ENCODE data around the gene SHISA7. TPM values are rescaled to one million over a fixed set of nuclear protein-coding genes. Genes with fewer than 3 reads are reported as not detected.

SHISA7 gene
- total RNA-seq, 2 experiments from 2014 or later: not detected

DNA sequence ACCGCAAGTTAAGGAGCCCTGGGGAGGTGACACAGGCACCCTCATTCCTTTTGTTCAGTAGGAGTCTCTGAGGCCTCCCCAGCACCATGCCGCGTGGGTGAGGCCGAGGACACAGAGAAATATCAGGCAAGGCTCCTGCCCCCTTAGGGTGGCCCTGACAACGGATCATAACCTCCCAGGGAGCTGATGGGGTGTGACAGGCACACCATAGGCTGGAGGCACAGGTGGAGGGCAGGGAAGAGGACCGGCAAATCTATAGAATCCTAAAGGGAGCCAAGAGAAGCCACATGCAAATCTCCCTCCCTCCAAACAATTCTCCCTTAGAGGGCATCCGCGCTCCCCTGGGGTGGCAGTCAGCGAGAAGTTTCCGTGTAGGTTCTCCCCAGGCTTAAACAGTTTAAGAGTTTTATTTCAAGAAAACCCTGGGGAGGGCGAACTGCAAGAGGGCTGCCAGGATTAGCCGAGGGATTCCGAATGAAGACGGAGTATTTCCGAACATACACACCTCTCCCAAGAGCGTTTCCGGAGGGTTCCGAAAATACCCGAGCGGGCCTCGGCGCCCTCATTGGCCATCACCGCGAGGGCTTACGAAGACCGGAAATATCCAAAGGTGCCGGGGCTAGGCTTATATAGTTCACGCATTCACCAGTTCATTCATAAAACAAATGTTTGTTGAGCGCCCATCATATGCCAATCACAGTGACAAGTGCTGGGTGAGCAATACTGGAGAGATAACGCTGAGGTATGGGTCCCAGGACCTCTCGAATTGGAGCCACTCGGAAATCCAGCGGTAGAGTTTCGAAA lies 58.0 kb downstream of the SHISA7 start:
- TF ChIP-seq, protein P1, sequence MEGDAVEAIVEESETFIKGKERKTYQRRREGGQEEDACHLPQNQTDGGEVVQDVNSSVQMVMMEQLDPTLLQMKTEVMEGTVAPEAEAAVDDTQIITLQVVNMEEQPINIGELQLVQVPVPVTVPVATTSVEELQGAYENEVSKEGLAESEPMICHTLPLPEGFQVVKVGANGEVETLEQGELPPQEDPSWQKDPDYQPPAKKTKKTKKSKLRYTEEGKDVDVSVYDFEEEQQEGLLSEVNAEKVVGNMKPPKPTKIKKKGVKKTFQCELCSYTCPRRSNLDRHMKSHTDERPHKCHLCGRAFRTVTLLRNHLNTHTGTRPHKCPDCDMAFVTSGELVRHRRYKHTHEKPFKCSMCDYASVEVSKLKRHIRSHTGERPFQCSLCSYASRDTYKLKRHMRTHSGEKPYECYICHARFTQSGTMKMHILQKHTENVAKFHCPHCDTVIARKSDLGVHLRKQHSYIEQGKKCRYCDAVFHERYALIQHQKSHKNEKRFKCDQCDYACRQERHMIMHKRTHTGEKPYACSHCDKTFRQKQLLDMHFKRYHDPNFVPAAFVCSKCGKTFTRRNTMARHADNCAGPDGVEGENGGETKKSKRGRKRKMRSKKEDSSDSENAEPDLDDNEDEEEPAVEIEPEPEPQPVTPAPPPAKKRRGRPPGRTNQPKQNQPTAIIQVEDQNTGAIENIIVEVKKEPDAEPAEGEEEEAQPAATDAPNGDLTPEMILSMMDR (IDR thresholded peaks at IDR 0.05): no peak
- peak; percentile 99 for DNase-seq

DNA sequence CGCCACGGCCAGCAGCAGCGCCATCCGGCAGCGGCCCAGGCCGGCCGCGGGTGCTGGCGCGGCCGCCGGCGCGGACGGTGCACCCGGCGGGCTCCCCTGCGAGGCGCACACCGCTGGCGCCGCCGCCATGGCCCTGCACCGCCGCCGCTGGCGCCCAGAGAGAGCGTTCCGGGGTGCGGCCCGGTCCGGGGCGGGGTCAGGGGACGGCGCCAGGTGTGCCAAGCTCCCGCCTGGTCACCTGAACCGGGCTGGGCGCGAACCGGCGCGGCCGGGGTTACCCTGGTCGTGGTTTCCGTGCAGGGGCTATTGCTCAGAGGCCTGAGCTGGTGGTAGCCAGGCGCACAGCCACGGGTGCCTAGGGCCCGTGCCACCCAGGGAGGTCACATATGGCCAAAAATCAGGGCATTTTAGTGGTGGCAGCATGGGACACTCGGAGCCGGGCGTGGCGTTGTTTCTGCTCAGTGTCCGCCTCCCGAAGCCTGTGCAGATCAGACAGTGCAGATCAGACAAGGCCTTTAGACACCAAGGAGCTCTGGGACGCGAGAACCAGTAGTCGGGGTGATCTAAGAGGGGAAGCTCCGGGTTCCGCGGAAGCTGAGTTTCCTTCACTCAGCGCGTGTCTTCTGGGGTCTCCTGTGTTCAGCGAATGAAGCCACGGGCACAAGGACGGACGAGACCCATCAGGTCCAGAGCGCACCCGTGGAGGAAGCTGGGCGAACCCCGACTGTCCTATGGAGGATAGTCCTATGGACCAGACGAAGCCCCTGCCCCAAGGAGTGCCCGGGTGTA lies 58.8 kb downstream of the SHISA7 start, which contains the start of gene TMEM238:
TMEM238 (minus strand) TSS at position 162 of the 789 bp plus-strand sequence; CDS start at position 129, 33 bp downstream.
- intact Hi-C loops (cut with micrococcal nuclease): loop anchor here (5.0 kb wide), 1 partner anchor 82 kb away; no protein-coding TSS in a partner anchor
- Mint-ChIP-seq H3K27me3 (no peaks in the 10 kb centered on the region), H3K4me1 (ENCODE audit: low read depth) (peaks cover 41% of the 10 kb centered on the region), H3K9me3 (no peaks in the 10 kb centered on the region), H3K36me3 (ENCODE audit: low read depth) (peaks cover 49% of the 10 kb centered on the region), H3K4me3 (peak within 1 kb of the TSS; percentile 99), H3K27ac (peak within 1 kb of the TSS; percentile 99)
- ATAC-seq (no peak), DNase-seq (peak; percentile 57)
- ChIA-PET POLR2A (interaction anchor here (0.7 to 10.2 kb wide), 26 partner anchors 8 to 271 kb away, joined by 3 to 217 read pairs (median 4); partner anchors contain the start of genes COX6B2, IL11, KMT5C and PPP6R1), CTCF (interaction anchor here (1.1 to 3.7 kb wide), 10 partner anchors 9 to 131 kb away, joined by 3 to 33 read pairs (median 4); partner anchors contain the start of genes KMT5C and TMEM150B)
- TF ChIP-seq, protein P1 (IDR thresholded peaks at IDR 0.05): no peak

More for the DNA sequence above, 58.0 kb downstream of the SHISA7 start:
- no peaks in the 10 kb centered on the region for H3K27me3 Mint-ChIP-seq
- intact Hi-C loops (cut with micrococcal nuclease): loop anchor here (5.0 kb wide), 2 partner anchors 83 to 128 kb away; partner anchors contain the start of gene PPP6R1
- POLR2A ChIA-PET: interaction anchor here (0.5 to 10.2 kb wide), 23 partner anchors 8 to 1180 kb away, joined by 3 to 217 read pairs (median 6); partner anchors contain the start of genes COX6B2, IL11, KMT5C and PPP6R1
- no peaks in the 10 kb centered on the region for H3K9me3 Mint-ChIP-seq
- peak overlapping the region; percentile 99 for H3K4me3 Mint-ChIP-seq
- peak overlapping the region; percentile 99 for H3K27ac Mint-ChIP-seq
- CTCF ChIA-PET: interaction anchor here (1.1 to 3.7 kb wide), 10 partner anchors 8 to 132 kb away, joined by 3 to 33 read pairs (median 4); partner anchors contain the start of genes KMT5C and TMEM150B
- peak; percentile 84 for ATAC-seq
- peaks cover 54% of the 10 kb centered on the region for H3K36me3 Mint-ChIP-seq (ENCODE audit: low read depth)
- peaks cover 48% of the 10 kb centered on the region for H3K4me1 Mint-ChIP-seq (ENCODE audit: low read depth)

GRCh38 chr19:55383279-55384130 lies 59.6 kb downstream of the SHISA7 start:
- Mint-ChIP-seq H3K9me3 (no peaks in the 10 kb centered on the region), H3K4me3 (peak overlapping the region; percentile 90), H3K27me3 (no peaks in the 10 kb centered on the region), H3K27ac (peak overlapping the region; percentile 95), H3K4me1 (ENCODE audit: low read depth) (peaks cover 33% of the 10 kb centered on the region), H3K36me3 (ENCODE audit: low read depth) (peaks cover 43% of the 10 kb centered on the region)
- DNase-seq: peak; percentile 73
- TF ChIP-seq, protein P1 (IDR thresholded peaks at IDR 0.05): no peak
- intact Hi-C loops (cut with micrococcal nuclease): loop anchor here (5.0 kb wide), 1 partner anchor 81 kb away; no protein-coding TSS in a partner anchor
- ChIA-PET POLR2A (interaction anchor here (0.7 to 10.2 kb wide), 27 partner anchors 9 to 271 kb away, joined by 3 to 217 read pairs (median 4); partner anchors contain the start of genes COX6B2, IL11, KMT5C and PPP6R1), CTCF (interaction anchor here (0.7 to 3.7 kb wide), 15 partner anchors 10 to 217 kb away, joined by 3 to 33 read pairs (median 4); partner anchors contain the start of genes DNAAF3, KMT5C and TMEM150B)
- ATAC-seq: peak; percentile 12

DNA sequence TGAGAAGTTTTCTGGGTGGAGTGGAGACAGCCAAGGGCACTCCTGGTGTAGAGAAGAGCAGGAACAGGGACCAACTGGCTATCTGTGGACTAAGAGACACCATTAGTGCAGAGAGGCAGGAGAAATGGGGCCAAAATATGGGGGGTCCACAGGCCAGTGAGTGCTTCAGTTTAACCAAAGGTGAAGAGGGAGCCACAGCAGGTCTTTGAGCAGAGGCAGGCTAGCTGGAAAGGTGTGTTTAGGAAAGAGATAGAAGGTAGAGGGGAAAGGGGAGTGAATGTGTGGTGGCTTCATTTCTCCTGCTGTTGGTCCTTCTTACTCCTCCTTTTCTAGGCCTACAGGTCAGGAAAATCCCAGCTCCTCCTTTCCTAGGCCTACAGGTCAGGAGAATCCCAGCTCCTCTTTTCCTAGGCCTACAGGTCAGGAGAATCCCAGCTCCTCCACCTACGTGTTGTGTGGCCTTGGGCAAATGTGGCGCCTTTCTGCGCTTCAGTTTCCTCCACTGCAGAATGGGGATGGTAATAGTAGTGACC lies 60.5 kb downstream of the SHISA7 start:
- peaks cover 24% of the 10 kb centered on the region for H3K4me1 Mint-ChIP-seq (ENCODE audit: low read depth)
- intact Hi-C loops (cut with micrococcal nuclease): loop anchor here (5.0 kb wide), 1 partner anchor 80 kb away; no protein-coding TSS in a partner anchor
- CTCF ChIA-PET: interaction anchor here (0.7 to 3.7 kb wide), 7 partner anchors 11 to 216 kb away, joined by 3 to 33 read pairs (median 5); partner anchors contain the start of gene DNAAF3
- POLR2A ChIA-PET: interaction anchor here (0.9 to 10.2 kb wide), 8 partner anchors 10 to 127 kb away, joined by 3 to 217 read pairs (median 22); partner anchors contain the start of genes IL11, KMT5C, PPP6R1 and UBE2S
- ATAC-seq: no peak
- H3K9me3 Mint-ChIP-seq: no peaks in the 10 kb centered on the region
- H3K27ac Mint-ChIP-seq: peak overlapping the region; percentile 95
- H3K4me3 Mint-ChIP-seq: peak overlapping the region; percentile 90
- peaks cover 34% of the 10 kb centered on the region for H3K36me3 Mint-ChIP-seq (ENCODE audit: low read depth)
- DNase-seq: no peak
- TF ChIP-seq, protein P1 (IDR thresholded peaks at IDR 0.05): no peak
- no peaks in the 10 kb centered on the region for H3K27me3 Mint-ChIP-seq

Measured in activated CD8-positive, alpha-beta T cell treated with anti-CD3 and anti-CD28 coated beads for 36 hours (primary cell).